Measurements from ENCODE around the gene ATP11C.
A peak's percentile ranks its signal among the peaks of the same experiment; 100 is the strongest.

Gene ATP11C

DNA sequence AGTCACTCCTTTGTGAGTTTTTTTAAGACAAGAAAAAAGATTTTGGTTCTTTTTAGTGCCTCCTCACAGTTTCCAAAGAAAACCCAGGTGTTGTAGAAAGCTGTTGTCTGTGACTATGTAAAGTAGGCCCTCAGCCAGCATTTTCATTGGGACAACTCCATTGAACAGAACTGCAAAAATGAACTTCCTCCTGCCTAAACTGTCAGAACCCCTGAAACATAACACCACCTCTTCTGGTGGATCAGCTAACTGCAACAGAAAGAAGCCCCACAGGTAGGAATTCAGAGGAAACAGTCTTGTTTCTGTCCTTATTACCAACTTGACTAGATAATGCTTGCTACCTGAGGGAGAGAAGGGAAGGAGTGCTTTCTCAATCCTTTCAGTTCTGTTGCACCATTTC, 3.4 kb upstream of the ATP11C start:
- TF ChIP-seq, protein P1, sequence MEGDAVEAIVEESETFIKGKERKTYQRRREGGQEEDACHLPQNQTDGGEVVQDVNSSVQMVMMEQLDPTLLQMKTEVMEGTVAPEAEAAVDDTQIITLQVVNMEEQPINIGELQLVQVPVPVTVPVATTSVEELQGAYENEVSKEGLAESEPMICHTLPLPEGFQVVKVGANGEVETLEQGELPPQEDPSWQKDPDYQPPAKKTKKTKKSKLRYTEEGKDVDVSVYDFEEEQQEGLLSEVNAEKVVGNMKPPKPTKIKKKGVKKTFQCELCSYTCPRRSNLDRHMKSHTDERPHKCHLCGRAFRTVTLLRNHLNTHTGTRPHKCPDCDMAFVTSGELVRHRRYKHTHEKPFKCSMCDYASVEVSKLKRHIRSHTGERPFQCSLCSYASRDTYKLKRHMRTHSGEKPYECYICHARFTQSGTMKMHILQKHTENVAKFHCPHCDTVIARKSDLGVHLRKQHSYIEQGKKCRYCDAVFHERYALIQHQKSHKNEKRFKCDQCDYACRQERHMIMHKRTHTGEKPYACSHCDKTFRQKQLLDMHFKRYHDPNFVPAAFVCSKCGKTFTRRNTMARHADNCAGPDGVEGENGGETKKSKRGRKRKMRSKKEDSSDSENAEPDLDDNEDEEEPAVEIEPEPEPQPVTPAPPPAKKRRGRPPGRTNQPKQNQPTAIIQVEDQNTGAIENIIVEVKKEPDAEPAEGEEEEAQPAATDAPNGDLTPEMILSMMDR (IDR thresholded peaks at IDR 0.05; ENCODE audit: low read depth, low read length, missing control alignments) = peak; percentile 28
- DNase-seq (ENCODE audit: low read depth) = no peak
- no peak overlapping the region for H3K4me3 ChIP-seq (ENCODE audit: low read depth, low read length)

DNA sequence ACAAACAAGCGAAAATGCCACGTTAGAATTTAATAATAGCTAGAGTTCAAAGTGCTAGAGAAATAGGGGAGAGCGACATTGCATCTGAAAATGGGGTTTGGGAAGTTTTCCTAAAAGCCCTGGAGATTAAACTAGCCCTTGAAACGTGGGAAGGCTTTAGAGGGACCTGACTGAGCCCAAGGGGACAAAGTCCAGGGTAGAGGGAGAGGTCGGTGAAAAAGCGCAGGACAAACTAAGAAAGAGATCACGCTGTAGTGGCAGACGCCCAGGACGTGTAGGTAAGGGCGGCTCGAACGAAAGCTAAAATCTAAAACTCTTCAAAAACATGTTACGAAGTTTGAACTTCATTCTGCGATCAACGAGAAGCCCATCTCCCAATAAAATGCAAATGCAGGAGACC, 1.1 kb upstream of the ATP11C start:
- DNase-seq (ENCODE audit: low read depth) = no peak
- TF ChIP-seq, protein P1 (IDR thresholded peaks at IDR 0.05; ENCODE audit: low read depth, low read length, missing control alignments) = no peak
- H3K4me3 ChIP-seq (ENCODE audit: low read depth, low read length) = peak overlapping the region; percentile 58

DNA sequence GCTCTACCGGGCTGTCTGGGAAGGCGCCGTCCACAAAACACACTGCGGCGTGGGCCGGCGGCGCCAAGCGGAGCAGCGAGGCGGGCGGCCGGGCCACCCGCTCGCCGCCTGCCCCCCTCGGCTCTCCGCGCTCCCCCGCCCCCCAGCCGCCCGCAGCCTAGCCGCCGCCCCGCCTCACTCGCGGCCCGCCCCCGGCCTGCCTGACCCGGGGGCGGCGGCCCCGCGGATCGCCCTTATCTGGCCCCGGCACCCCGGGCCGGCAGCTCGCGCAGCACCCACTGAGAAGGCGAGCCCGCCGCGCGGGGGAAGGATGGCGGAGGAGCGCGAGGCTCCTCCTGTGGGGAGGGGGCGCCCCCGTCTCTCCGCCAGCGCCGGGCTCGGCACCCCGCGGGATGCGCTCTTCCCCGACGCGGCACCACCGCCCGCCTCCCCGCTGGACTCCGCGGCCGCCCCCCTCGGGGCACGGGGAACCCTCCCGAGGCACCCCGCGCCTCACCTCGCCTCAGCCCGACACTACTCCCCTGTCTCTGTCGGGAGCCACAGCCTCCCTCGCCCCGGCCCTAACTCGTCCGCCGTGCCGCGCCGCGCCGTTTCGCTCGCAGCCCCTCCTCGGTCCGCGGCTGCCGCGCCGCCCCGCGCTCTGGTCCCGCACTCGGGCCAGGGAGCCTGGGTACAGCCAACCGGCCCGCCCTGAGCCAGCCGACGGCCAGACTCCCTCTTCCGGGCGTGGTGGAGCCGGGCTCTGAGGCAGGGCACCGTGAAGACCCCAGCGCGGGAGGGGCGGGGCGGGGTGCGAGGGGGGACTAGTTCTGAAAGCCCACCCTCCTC, 566 bp downstream of the ATP11C start:
- H3K4me3 ChIP-seq (ENCODE audit: low read depth, low read length) = peak overlapping the region; percentile 79
- no peak for DNase-seq (ENCODE audit: low read depth)
- TF ChIP-seq, protein P1 (IDR thresholded peaks at IDR 0.05; ENCODE audit: low read depth, low read length, missing control alignments) = no peak

DNA sequence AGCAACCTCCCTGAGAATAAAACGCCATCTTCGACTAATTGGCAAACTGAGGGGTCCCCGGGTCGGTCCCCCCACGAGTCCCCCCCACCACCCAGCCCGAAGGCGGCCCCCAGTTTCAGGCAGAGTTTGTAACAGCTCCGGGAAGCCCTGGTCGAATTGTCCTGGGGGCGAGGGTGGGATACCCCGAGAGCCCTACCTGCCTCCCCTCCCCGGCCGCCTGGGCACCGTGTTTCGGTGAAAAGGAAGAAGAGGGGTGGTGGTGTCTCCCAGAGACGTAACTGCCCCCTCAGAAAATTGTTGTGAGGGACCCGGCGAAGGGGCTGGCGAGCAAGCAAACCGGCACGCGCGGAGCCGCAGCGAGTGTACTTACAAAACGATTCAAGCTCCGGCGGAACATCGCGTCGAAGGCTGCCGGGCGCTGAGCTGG, 1.2 kb downstream of the ATP11C start:
- TF ChIP-seq, protein P1 (IDR thresholded peaks at IDR 0.05; ENCODE audit: low read depth, low read length, missing control alignments) = no peak
- no peak for DNase-seq (ENCODE audit: low read depth)
- peak overlapping the region; percentile 79 for H3K4me3 ChIP-seq (ENCODE audit: low read depth, low read length)

DNA sequence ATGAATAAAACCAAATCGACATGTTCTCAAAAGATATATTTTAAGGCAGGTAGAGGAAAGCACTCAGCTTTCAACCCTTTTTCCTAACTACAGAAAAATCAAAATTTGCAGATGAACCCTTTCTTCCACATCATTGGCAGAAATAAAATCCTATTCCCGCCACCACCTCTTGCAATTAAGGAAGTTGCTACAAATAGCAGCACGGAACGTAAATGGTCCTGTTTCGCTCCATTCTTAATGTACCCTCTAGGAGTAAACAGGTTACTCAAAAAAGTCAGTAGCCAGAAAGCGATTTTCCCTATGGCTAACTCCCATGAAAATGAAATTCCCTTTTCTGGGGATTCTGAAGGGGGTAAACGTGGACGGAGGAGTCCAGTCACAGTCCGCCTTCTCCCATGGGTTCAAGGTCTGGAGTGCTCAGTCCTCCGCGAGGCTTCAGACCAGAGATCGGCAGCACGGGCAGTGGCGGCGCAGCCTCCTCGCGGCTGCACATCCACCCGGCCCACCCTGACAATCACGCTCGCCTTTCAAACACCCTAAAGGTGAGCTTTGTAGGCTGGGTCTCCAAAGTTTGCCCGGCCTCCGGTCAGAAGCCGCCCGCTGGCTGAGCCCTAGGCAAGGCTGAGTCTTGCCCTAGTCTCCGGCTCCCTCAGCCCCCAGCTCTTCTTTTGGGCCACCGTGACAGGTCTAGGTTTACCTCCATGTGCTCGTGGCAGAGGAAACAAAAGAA, 1.8 kb downstream of the ATP11C start:
- TF ChIP-seq, protein P1 (IDR thresholded peaks at IDR 0.05; ENCODE audit: low read depth, low read length, missing control alignments) = no peak
- H3K4me3 ChIP-seq (ENCODE audit: low read depth, low read length) = peak overlapping the region; percentile 79
- DNase-seq (ENCODE audit: low read depth) = no peak

DNA sequence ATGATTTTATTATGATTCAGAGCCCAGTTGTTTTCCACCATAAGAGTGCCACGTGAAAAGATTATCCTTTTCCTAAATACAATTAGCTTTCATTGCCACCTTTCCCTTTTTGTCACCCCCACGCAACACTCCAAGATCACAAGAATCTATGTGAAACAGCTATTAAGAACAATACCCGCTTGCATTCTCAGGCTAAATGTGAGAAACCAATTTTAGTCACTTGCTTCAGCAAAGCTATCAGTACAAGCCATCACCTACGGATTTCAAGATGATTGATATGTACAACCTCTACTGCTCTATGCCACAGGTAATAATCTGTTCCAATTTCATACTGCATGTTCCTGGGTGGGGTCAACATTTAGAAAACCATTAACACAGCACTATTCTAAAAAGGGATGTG, 2.5 kb downstream of the ATP11C start:
- no peak for DNase-seq (ENCODE audit: low read depth)
- TF ChIP-seq, protein P1 (IDR thresholded peaks at IDR 0.05; ENCODE audit: low read depth, low read length, missing control alignments) = no peak
- peak overlapping the region; percentile 79 for H3K4me3 ChIP-seq (ENCODE audit: low read depth, low read length)

All from GM12864 (cell line).